Measurements from ENCODE around the gene MARS1. TPM values are rescaled to one million over a fixed set of nuclear protein-coding genes. Genes with fewer than 3 reads are reported as not detected.

The MARS1 gene
- total RNA-seq, 1 donor from 2014 or later: 351 TPM

DNA sequence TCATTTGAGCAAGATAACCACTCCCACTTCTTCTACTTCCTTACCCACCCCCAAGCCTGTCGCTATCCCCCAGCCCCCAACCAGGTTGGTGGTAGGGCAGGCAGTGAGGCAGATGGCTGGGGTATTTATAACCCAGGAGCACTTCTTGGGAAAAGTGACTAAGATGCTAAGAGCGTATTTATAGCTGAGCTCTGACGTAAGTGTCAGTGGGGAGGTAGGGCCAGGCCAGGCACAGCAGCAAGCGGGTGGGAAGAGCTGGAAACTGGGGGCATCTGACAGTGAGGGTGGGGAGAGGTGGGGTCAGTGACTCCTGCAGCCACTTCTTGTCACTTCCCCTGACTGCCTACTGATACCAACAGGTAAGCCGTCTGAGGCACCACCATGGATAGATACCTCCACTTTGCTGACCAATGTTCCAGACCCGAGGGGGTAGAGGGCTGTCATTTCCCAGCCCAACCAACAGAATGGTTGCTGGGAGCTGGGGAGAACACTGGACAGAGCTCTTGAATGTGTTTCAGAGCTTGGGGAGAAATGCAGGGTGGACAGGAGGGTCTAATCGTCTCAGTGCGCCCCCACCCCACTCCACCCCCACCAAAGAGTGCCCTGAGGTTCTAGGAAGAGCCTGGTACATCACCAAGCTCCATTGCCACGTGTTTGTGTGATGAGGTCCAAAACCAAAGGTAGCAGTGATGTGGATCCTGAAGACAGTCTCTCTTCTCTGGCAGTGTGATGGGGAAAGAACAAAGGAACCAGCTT is 35.5 kb upstream of the MARS1 start:
- no peaks in the 10 kb centered on the region for H3K79me2 ChIP-seq (ENCODE audit: insufficient read depth, low read length)
- H3K4me3 ChIP-seq (ENCODE audit: insufficient read depth, low read depth, low read length): no peak overlapping the region
- Mint-ChIP-seq H3K9me3 (ENCODE audit: unreplicated experiment) (peaks cover 10% of the 10 kb centered on the region), H3K4me3 (ENCODE audit: unreplicated experiment) (no peak overlapping the region), H3K36me3 (ENCODE audit: low read depth, unreplicated experiment) (no peaks in the 10 kb centered on the region), H3K27ac (ENCODE audit: unreplicated experiment) (peak overlapping the region; percentile 85), H3K4me1 (ENCODE audit: low read depth, unreplicated experiment) (peaks cover 33% of the 10 kb centered on the region), H3K27me3 (ENCODE audit: low read depth, unreplicated experiment) (peaks cover 4% of the 10 kb centered on the region)
- H3K36me3 ChIP-seq (ENCODE audit: insufficient read depth, low read length): no peaks in the 10 kb centered on the region
- TF ChIP-seq CTCF (IDR thresholded peaks at IDR 0.05; ENCODE audit: insufficient read depth, low read depth, low read length): no peak
- H3K9ac ChIP-seq (ENCODE audit: low read length): peak overlapping the region; percentile 81
- peak overlapping the region; percentile 67 for H2AFZ ChIP-seq (ENCODE audit: low read depth, low read length)
- DNase-seq (ENCODE audit: low read depth): peak; percentile 93
- H4K20me1 ChIP-seq (ENCODE audit: insufficient read depth, low read length): no peaks in the 10 kb centered on the region
- H3K4me1 ChIP-seq (ENCODE audit: insufficient read depth, low read length): peaks cover 18% of the 10 kb centered on the region
- peak overlapping the region; percentile 77 for H3K4me2 ChIP-seq (ENCODE audit: low read length)
- FAIRE-seq: no peak
- no peaks in the 10 kb centered on the region for H3K9me3 ChIP-seq (ENCODE audit: insufficient read depth, low read depth, low read length)
- peak overlapping the region; percentile 88 for H3K27ac ChIP-seq (ENCODE audit: low read depth, low read length)
- H3K27me3 ChIP-seq (ENCODE audit: insufficient read depth, low read length): peaks cover 5% of the 10 kb centered on the region

GRCh38 chr12:57452937-57453509 is 34.8 kb upstream of the MARS1 start:
- peaks cover 35% of the 10 kb centered on the region for H3K4me1 Mint-ChIP-seq (ENCODE audit: low read depth, unreplicated experiment)
- no peaks in the 10 kb centered on the region for H4K20me1 ChIP-seq (ENCODE audit: insufficient read depth, low read length)
- no peaks in the 10 kb centered on the region for H3K9me3 ChIP-seq (ENCODE audit: insufficient read depth, low read depth, low read length)
- H2AFZ ChIP-seq (ENCODE audit: low read depth, low read length): peak overlapping the region; percentile 59
- peak overlapping the region; percentile 77 for H3K4me2 ChIP-seq (ENCODE audit: low read length)
- peaks cover 18% of the 10 kb centered on the region for H3K4me1 ChIP-seq (ENCODE audit: insufficient read depth, low read length)
- H3K27ac Mint-ChIP-seq (ENCODE audit: unreplicated experiment): peak overlapping the region; percentile 85
- no peaks in the 10 kb centered on the region for H3K36me3 Mint-ChIP-seq (ENCODE audit: low read depth, unreplicated experiment)
- DNase-seq (ENCODE audit: low read depth) (peak; percentile 47), FAIRE-seq (no peak)
- peaks cover 5% of the 10 kb centered on the region for H3K27me3 ChIP-seq (ENCODE audit: insufficient read depth, low read length)
- peaks cover 4% of the 10 kb centered on the region for H3K27me3 Mint-ChIP-seq (ENCODE audit: low read depth, unreplicated experiment)
- no peak overlapping the region for H3K4me3 ChIP-seq (ENCODE audit: insufficient read depth, low read depth, low read length)
- H3K9me3 Mint-ChIP-seq (ENCODE audit: unreplicated experiment): peaks cover 10% of the 10 kb centered on the region
- H3K9ac ChIP-seq (ENCODE audit: low read length): peak overlapping the region; percentile 81
- no peaks in the 10 kb centered on the region for H3K36me3 ChIP-seq (ENCODE audit: insufficient read depth, low read length)
- H3K79me2 ChIP-seq (ENCODE audit: insufficient read depth, low read length): no peaks in the 10 kb centered on the region
- TF ChIP-seq EZH2 (IDR thresholded peaks at IDR 0.05; ENCODE audit: insufficient read depth, low read length): no peak
- peak; percentile 90 for TF ChIP-seq CTCF (IDR thresholded peaks at IDR 0.05; ENCODE audit: insufficient read depth, low read depth, low read length)
- H3K27ac ChIP-seq (ENCODE audit: low read depth, low read length): peak overlapping the region; percentile 88
- peak overlapping the region; percentile 34 for H3K4me3 Mint-ChIP-seq (ENCODE audit: unreplicated experiment)

- Histone ChIP-seq H3K79me2 (ENCODE audit: insufficient read depth, low read length) (no peaks in the 10 kb centered on the region), H3K27me3 (ENCODE audit: insufficient read depth, low read length) (peaks cover 5% of the 10 kb centered on the region), H4K20me1 (ENCODE audit: insufficient read depth, low read length) (no peaks in the 10 kb centered on the region), H3K27ac (ENCODE audit: low read depth, low read length) (no peak overlapping the region), H3K9me3 (ENCODE audit: insufficient read depth, low read depth, low read length) (no peaks in the 10 kb centered on the region), H3K4me2 (ENCODE audit: low read length) (no peak overlapping the region), H3K9ac (ENCODE audit: low read length) (no peak overlapping the region), H3K4me3 (ENCODE audit: insufficient read depth, low read depth, low read length) (no peak overlapping the region), H3K4me1 (ENCODE audit: insufficient read depth, low read length) (peaks cover 24% of the 10 kb centered on the region), H3K36me3 (ENCODE audit: insufficient read depth, low read length) (no peaks in the 10 kb centered on the region), H2AFZ (ENCODE audit: low read depth, low read length) (no peak overlapping the region)
- H3K4me1 Mint-ChIP-seq (ENCODE audit: low read depth, unreplicated experiment): peaks cover 41% of the 10 kb centered on the region
- TF ChIP-seq CTCF (IDR thresholded peaks at IDR 0.05; ENCODE audit: insufficient read depth, low read depth, low read length): no peak
- TF ChIP-seq EZH2 (IDR thresholded peaks at IDR 0.05; ENCODE audit: insufficient read depth, low read length): no peak
- H3K9me3 Mint-ChIP-seq (ENCODE audit: unreplicated experiment): peaks cover 9% of the 10 kb centered on the region
- FAIRE-seq: no peak
- no peaks in the 10 kb centered on the region for H3K36me3 Mint-ChIP-seq (ENCODE audit: low read depth, unreplicated experiment)
- H3K4me3 Mint-ChIP-seq (ENCODE audit: unreplicated experiment): peak overlapping the region; percentile 75
- peaks cover 4% of the 10 kb centered on the region for H3K27me3 Mint-ChIP-seq (ENCODE audit: low read depth, unreplicated experiment)
- no peak for DNase-seq (ENCODE audit: low read depth)
- H3K27ac Mint-ChIP-seq (ENCODE audit: unreplicated experiment): peak overlapping the region; percentile 98
Observed at GRCh38 chr12:57454213-57454565, 33.7 kb upstream of the MARS1 start.
